K562 (cell line): Measurements from ENCODE around the gene HSPA4. TPM values are rescaled to one million over a fixed set of nuclear protein-coding genes. Genes with fewer than 3 reads are reported as not detected.

Experiments
- ATAC-seq: fragments of 200-7000 bp; cut with Tn5 transposase; 3 replicates; pipeline ENCODE4 v1.9.1; 2020; ENCODE audit warnings: moderate library complexity
- BruUV-seq: library from RNA; stranded (reverse); fragments of 400-500 nt; replicated peaks from 2 replicates; lab custom pipeline; 2021; lab: Mats Ljungman, UMichigan
- CTCF ChIA-PET: fragments of 300-600 bp; formaldehyde crosslinking; extraction: SDS; loops from one replicate; lab custom pipeline; 2021; ENCODE audit warnings: low intra/inter-chr PET ratio; lab: Yijun Ruan, JAX
- POLR2A ChIA-PET: fragments of 300-600, 350-650 bp; sonication (Branson Sonifier 250); formaldehyde crosslinking; extraction: SDS; loops from one replicate; lab custom pipeline; 2021; ENCODE audit warnings: antibody characterized with exemption, inconsistent platforms; lab: Yijun Ruan, JAX
- DNase-seq, 4 experiments: peaks; one replicate each; pipeline versions ENCODE4 v3.0.0 to v3.0.0-alpha.2; 2011 to 2018; ENCODE audit warnings: low spot score in 3 of 4, mixed read lengths in 3 of 4; ENCODE audit errors: extremely low read depth in 1 of 4
- FAIRE-seq: peaks from 2 replicates; lab custom pipeline; 2011; peaks lifted over from hg19 to GRCh38; lab: Jason Lieb, UNC
- H2AFZ ChIP-seq: 2 replicates; pipeline ENCODE4 v1.6.0; 2011; ENCODE audit warnings: low read depth, low read length, control low read depth, inconsistent platforms
- H3K27ac ChIP-seq: fragments of 200-600 bp; 3 replicates; pipeline ENCODE4 v1.8.0; 2011; ENCODE audit warnings: low read depth, mild to moderate bottlenecking, control low read depth, inconsistent platforms, low read length, moderate library complexity, mixed read lengths; ENCODE audit errors: extremely low read depth
- H3K27me3 ChIP-seq, 2 experiments: fragments of 300-600 bp in 1 of 2; 2 replicates in 1 of 2; 3 replicates in 1 of 2; pipeline versions ENCODE4 v1.6.0 to v1.8.0; 2011; ENCODE audit warnings: inconsistent platforms in 2 of 2, low read length in 2 of 2, mild to moderate bottlenecking in 1 of 2, mixed read lengths in 1 of 2, moderate library complexity in 1 of 2; ENCODE audit not compliant: control insufficient read depth in 2 of 2, insufficient read depth in 2 of 2
- H3K36me3 ChIP-seq: fragments of 300-600 bp; 3 replicates; pipeline ENCODE4 v1.8.0; 2011; ENCODE audit warnings: mild to moderate bottlenecking, low read length, inconsistent platforms; ENCODE audit not compliant: control insufficient read depth, insufficient read depth
- H3K4me1 ChIP-seq, 2 experiments: fragments of 200-600 bp in 1 of 2; replicated peaks in 1 of 2; 2 replicates in 1 of 2; 3 replicates in 1 of 2; pipeline versions ENCODE4 v1.5.1 to v1.8.0; 2011; ENCODE audit warnings: inconsistent platforms in 2 of 2, low read length in 2 of 2, mild to moderate bottlenecking in 1 of 2, mixed read lengths in 1 of 2, moderate library complexity in 1 of 2; ENCODE audit not compliant: control insufficient read depth in 2 of 2, insufficient read depth in 2 of 2
- H3K4me2 ChIP-seq: 2 replicates; pipeline ENCODE4 v1.6.1; 2011; ENCODE audit warnings: low read length, control low read depth, inconsistent platforms, mixed read lengths; ENCODE audit not compliant: insufficient read depth
- H3K4me3 ChIP-seq: fragments of 200-600 bp; sonication (generic), shearing (Covaris generic); 2 replicates; pipeline ENCODE4 v1.5.1; 2016; ENCODE audit warnings: control low read depth, inconsistent platforms
- H3K79me2 ChIP-seq: fragments of 200-600 bp; 3 replicates; pipeline ENCODE4 v1.8.0; 2011; ENCODE audit warnings: low read length, inconsistent platforms; ENCODE audit not compliant: control insufficient read depth, insufficient read depth
- H3K9ac ChIP-seq, 2 experiments: 2 replicates each; pipeline versions ENCODE4 v1.6.0 to v1.6.1; 2011; ENCODE audit warnings: low read depth in 2 of 2, low read length in 2 of 2, control low read depth in 1 of 2, inconsistent platforms in 1 of 2, mild to moderate bottlenecking in 1 of 2, mixed read lengths in 1 of 2; ENCODE audit not compliant: insufficient read depth in 1 of 2
- H3K9me1 ChIP-seq: one replicate; pipeline ENCODE4 v1.6.0; 2011; ENCODE audit warnings: inconsistent platforms, mild to moderate bottlenecking, low read length, moderate library complexity; ENCODE audit not compliant: control insufficient read depth, insufficient read depth
- H3K9me3 ChIP-seq: replicated peaks from 2 replicates; pipeline ENCODE4 v1.5.1; 2011; ENCODE audit warnings: low read depth, low read length, inconsistent platforms; ENCODE audit not compliant: control insufficient read depth, insufficient read depth
- H4K20me1 ChIP-seq: replicated peaks from 2 replicates; pipeline ENCODE4 v1.6.1; 2011; ENCODE audit warnings: low read length, inconsistent platforms, mixed read lengths; ENCODE audit not compliant: control insufficient read depth, insufficient read depth
- HNRNPLL ChIP-seq: fragments of 200-400 bp; formaldehyde crosslinking; IDR thresholded peaks from 2 replicates; pipeline ENCODE4 v1.6.1; 2017; ENCODE audit warnings: low read length, low read depth, mild to moderate bottlenecking; ENCODE audit not compliant: poor library complexity, severe bottlenecking
- ZBED1 ChIP-seq: IDR thresholded peaks from 2 replicates; pipeline ENCODE4 v1.6.1; 2014
- ZNF609 ChIP-seq: sonication (generic); formaldehyde crosslinking; IDR thresholded peaks from 2 replicates; pipeline ENCODE4 v1.8.1; 2023; ENCODE audit warnings: missing genetic modification reagents, mild to moderate bottlenecking, borderline replicate concordance
- WGBS: fragments of 100-300 bp; shearing (Covaris generic); methylation state at CpG from one replicate; pipeline ENCODE4 v1.1.6; 2016; ENCODE audit warnings: low coverage, mixed read lengths; ENCODE audit not compliant: insufficient coverage; ENCODE audit errors: missing lambda C conversion rate; 5-methylcytosine and 5-hydroxymethylcytosine counted together
- in situ Hi-C: fragments of 300-500 bp; cut with MboI; formaldehyde crosslinking; loops from 4 replicates; pipeline ENCODE4 v1.15.0; 2018; ENCODE audit warnings: inconsistent platforms, mixed read lengths
- intact Hi-C: fragments of 100-400 bp; cut with micrococcal nuclease; formaldehyde crosslinking; loops from 2 replicates; pipeline ENCODE4 v1.14.2; 2022
- polyA plus RNA-seq, 8 experiments: library from polyadenylated mRNA; depleted of rRNA in 4 of 8; stranded (reverse) in 5 of 8; unstranded in 3 of 8; fragments of >200 nt; fragmentation: Nextera tagmentation in 2 of 8; fragmentation: Illumina TruSeq in 1 of 8; extraction: Ambion mirVana in 2 of 8; extraction: Trizol in 1 of 8; gene quantifications; 2 replicates each; pipeline versions ENCODE4 v1.2.1 to v1.2.3, GENCODE V29; 2011 to 2014; ENCODE audit warnings: inconsistent platforms in 1 of 8, missing spikeins in 1 of 8
- total RNA-seq, 7 experiments: library from RNA; depleted of rRNA in 6 of 7; stranded (reverse); fragments of >200 nt in 6 of 7; fragmentation: Illumina TruSeq in 2 of 7; extraction: Trizol in 2 of 7; gene quantifications; 2 replicates each; pipeline versions ENCODE4 v1.2.1 to v1.2.3, GENCODE V29; 2011 to 2021; ENCODE audit warnings: low replicate concordance in 1 of 7

Gene HSPA4
- total and polyA plus RNA-seq, 9 of the 15 experiments (the other 6 are each of a cell fraction or from before 2014, with no cell fraction given), result 90.3 to 286 (median 148) TPM

- Histone ChIP-seq H3K9me3 (no peaks in the 10 kb centered on the region), H4K20me1 (no peaks in the 10 kb centered on the region), H3K4me1 (no peaks in the 10 kb centered on the region), H3K27me3 (no peaks in the 10 kb centered on the region), H2AFZ (no peak overlapping the region), H3K79me2 (peaks cover 71% of the 10 kb centered on the region), H3K9me1 (no peaks in the 10 kb centered on the region), H3K9ac (no peak overlapping the region), H3K4me2 (no peak overlapping the region), H3K4me3 (no peak overlapping the region), H3K36me3 (peaks cover 77% of the 10 kb centered on the region), H3K27ac (no peak overlapping the region)
- in situ Hi-C loops, result no loop called here
- intact Hi-C loops, result no loop called here
- TF ChIP-seq ZBED1, result no peak
- TF ChIP-seq ZNF609, result no peak
- TF ChIP-seq HNRNPLL, result no peak
- FAIRE-seq (no peak), DNase-seq (no peak), ATAC-seq (no peak)
- no TSS peak for BruUV-seq
- ChIA-PET POLR2A (no interaction called here), CTCF (no interaction called here)
- 85% methylated on average over 6 of the region's 7 CpGs for WGBS
Measured at GRCh38 chr5:133081036-133081435, 29.2 kb downstream of the HSPA4 start.
